GM15510 (cell line): ENCODE data around the gene GABRB2.

Experiments used
- POLR2A ChIP-seq: IDR thresholded peaks from 3 replicates; pipeline ENCODE4 v1.6.1; 2011; ENCODE audit warnings: borderline replicate concordance; ENCODE audit not compliant: insufficient read length; ENCODE audit errors: extremely low read depth

GABRB2 gene

GRCh38 chr5:161546470-161547301 lies at the start of gene GABRB2:
Gene GABRB2 (minus strand): TSS chr5:161546725. CDS start chr5:161546643, 82 bp downstream.
- no peak for TF ChIP-seq POLR2A

GRCh38 chr5:161585798-161586197 lies 39.3 kb upstream of the GABRB2 start:
- no peak for TF ChIP-seq POLR2A

GRCh38 chr5:161580621-161581020 lies 34.1 kb upstream of the GABRB2 start:
- TF ChIP-seq POLR2A, result no peak

GRCh38 chr5:161572914-161573313 lies 26.4 kb upstream of the GABRB2 start:
- TF ChIP-seq POLR2A, result no peak

GRCh38 chr5:161566081-161566480 lies 19.6 kb upstream of the GABRB2 start:
- TF ChIP-seq POLR2A, result no peak

- TF ChIP-seq POLR2A, result no peak
Observed at GRCh38 chr5:161562446-161562845, 15.9 kb upstream of the GABRB2 start.

- TF ChIP-seq POLR2A, result no peak
Observed at GRCh38 chr5:161549106-161549505, 2.6 kb upstream of the GABRB2 start.

- no peak for TF ChIP-seq POLR2A
Observed at GRCh38 chr5:161548487-161549094, 2.1 kb upstream of the GABRB2 start.

- TF ChIP-seq POLR2A, result no peak
Observed at GRCh38 chr5:161547738-161548486, 1.4 kb upstream of the GABRB2 start.

- no peak for TF ChIP-seq POLR2A
Observed at GRCh38 chr5:161547406-161547737, 847 bp upstream of the GABRB2 start.

GRCh38 chr5:161546095-161546469 lies 443 bp downstream of the GABRB2 start:
- no peak for TF ChIP-seq POLR2A

- TF ChIP-seq POLR2A, result no peak
Observed at GRCh38 chr5:161545344-161546094, 1.0 kb downstream of the GABRB2 start.

GRCh38 chr5:161544350-161544765 lies 2.2 kb downstream of the GABRB2 start:
- TF ChIP-seq POLR2A, result no peak

- TF ChIP-seq POLR2A, result no peak
Observed at GRCh38 chr5:161539016-161539415, 7.5 kb downstream of the GABRB2 start.

GRCh38 chr5:161535762-161536161 lies 10.8 kb downstream of the GABRB2 start:
- no peak for TF ChIP-seq POLR2A
